ENCODE measurements around the gene GNB2.

The GNB2 gene

DNA sequence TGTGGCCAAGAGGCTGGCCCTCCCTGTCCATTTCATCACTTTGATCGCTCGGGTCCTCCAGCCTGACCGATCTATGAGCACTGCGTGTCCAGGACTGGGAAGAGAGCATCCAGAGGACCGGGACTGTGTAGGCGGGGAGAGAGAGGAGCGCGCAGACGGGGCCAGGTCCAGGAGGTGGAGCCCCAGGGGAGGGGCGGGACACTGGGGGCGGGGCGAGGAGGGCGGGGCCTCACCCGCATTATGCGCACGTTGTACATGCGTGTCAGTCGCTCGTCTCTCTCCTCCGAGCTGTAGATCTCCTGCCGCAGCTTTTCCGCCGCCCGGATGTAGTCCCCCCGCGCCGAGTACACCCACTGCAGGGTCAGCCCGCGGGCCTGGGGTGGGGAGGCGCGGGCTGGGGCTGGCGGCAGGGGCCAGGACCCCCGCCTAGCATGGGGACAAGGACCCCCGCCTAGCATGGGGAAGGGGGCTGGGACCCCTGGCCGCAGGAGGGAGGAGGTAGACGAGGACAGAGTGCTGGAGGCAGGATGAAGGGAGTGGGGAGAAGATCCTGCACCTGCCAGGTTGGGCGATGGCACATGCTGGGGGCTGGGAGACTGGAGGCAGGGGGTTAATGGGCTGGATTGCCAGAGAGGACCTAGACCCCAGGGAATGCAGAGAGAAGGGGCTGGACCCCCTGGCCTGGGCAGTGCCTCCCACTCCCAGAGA is 46.9 kb upstream of the GNB2 start:
- no peaks in the 10 kb centered on the region for H3K27me3 ChIP-seq (ENCODE audit: insufficient read depth, low read length, poor library complexity, severe bottlenecking)
- peaks cover 8% of the 10 kb centered on the region; the same call in 1 of the 2 replicates for H3K79me2 ChIP-seq (ENCODE audit: insufficient read depth, low read length)
- peak overlapping the region; percentile 80 for H3K4me3 ChIP-seq (ENCODE audit: low read length, poor library complexity, severe bottlenecking)
- peak overlapping the region; percentile 77 for H3K9ac ChIP-seq (ENCODE audit: low read depth, low read length, poor library complexity, severe bottlenecking)
- no peaks in the 10 kb centered on the region for H3K9me3 ChIP-seq (ENCODE audit: insufficient read depth, low read depth, low read length)
- H3K36me3 ChIP-seq (ENCODE audit: insufficient read depth, low read length) = no peaks in the 10 kb centered on the region
- no peaks in the 10 kb centered on the region; the same call in 1 of the 2 replicates for H3F3A ChIP-seq (ENCODE audit: low read depth)
- peaks cover 16% of the 10 kb centered on the region for H3K4me1 ChIP-seq (ENCODE audit: insufficient read depth, low read length, poor library complexity, severe bottlenecking)
- peak overlapping the region; percentile 69 for H2AFZ ChIP-seq (ENCODE audit: low read length)
- H3K9me2 ChIP-seq (replicated peaks; ENCODE audit: low read depth, low read length) = no peaks in the 10 kb centered on the region
- H4K20me1 ChIP-seq (ENCODE audit: insufficient read depth, low read length, poor library complexity, severe bottlenecking) = no peaks in the 10 kb centered on the region
- H3K4me2 ChIP-seq (ENCODE audit: low read depth, low read length, poor library complexity, severe bottlenecking) = peak overlapping the region; percentile 94
- no peak for TF ChIP-seq EZH2phosphoT487 (IDR thresholded peaks at IDR 0.05; ENCODE audit: borderline replicate concordance)
- TF ChIP-seq, protein P1, sequence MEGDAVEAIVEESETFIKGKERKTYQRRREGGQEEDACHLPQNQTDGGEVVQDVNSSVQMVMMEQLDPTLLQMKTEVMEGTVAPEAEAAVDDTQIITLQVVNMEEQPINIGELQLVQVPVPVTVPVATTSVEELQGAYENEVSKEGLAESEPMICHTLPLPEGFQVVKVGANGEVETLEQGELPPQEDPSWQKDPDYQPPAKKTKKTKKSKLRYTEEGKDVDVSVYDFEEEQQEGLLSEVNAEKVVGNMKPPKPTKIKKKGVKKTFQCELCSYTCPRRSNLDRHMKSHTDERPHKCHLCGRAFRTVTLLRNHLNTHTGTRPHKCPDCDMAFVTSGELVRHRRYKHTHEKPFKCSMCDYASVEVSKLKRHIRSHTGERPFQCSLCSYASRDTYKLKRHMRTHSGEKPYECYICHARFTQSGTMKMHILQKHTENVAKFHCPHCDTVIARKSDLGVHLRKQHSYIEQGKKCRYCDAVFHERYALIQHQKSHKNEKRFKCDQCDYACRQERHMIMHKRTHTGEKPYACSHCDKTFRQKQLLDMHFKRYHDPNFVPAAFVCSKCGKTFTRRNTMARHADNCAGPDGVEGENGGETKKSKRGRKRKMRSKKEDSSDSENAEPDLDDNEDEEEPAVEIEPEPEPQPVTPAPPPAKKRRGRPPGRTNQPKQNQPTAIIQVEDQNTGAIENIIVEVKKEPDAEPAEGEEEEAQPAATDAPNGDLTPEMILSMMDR (conservative IDR thresholded peaks at IDR 0.05; ENCODE audit: low read length) = no peak

GRCh38 chr7:100627238-100627549 is 46.3 kb upstream of the GNB2 start:
- H3K4me1 ChIP-seq (ENCODE audit: insufficient read depth, low read length, poor library complexity, severe bottlenecking) = peaks cover 19% of the 10 kb centered on the region
- H3K9me3 ChIP-seq (ENCODE audit: insufficient read depth, low read depth, low read length) = no peaks in the 10 kb centered on the region
- H3K9ac ChIP-seq (ENCODE audit: low read depth, low read length, poor library complexity, severe bottlenecking) = peak overlapping the region; percentile 77
- TF ChIP-seq, protein P1 (conservative IDR thresholded peaks at IDR 0.05; ENCODE audit: low read length) = no peak
- no peak for TF ChIP-seq EZH2phosphoT487 (IDR thresholded peaks at IDR 0.05; ENCODE audit: borderline replicate concordance)
- peak overlapping the region; percentile 94 for H3K4me2 ChIP-seq (ENCODE audit: low read depth, low read length, poor library complexity, severe bottlenecking)
- no peaks in the 10 kb centered on the region for H3K9me2 ChIP-seq (replicated peaks; ENCODE audit: low read depth, low read length)
- H3K36me3 ChIP-seq (ENCODE audit: insufficient read depth, low read length) = no peaks in the 10 kb centered on the region
- no peaks in the 10 kb centered on the region for H3K27me3 ChIP-seq (ENCODE audit: insufficient read depth, low read length, poor library complexity, severe bottlenecking)
- H3K4me3 ChIP-seq (ENCODE audit: low read length, poor library complexity, severe bottlenecking) = peak overlapping the region; percentile 80
- peaks cover 8% of the 10 kb centered on the region; the same call in 1 of the 2 replicates for H3K79me2 ChIP-seq (ENCODE audit: insufficient read depth, low read length)
- H3F3A ChIP-seq (ENCODE audit: low read depth) = no peaks in the 10 kb centered on the region; the same call in 1 of the 2 replicates
- no peak overlapping the region for H2AFZ ChIP-seq (ENCODE audit: low read length)
- H4K20me1 ChIP-seq (ENCODE audit: insufficient read depth, low read length, poor library complexity, severe bottlenecking) = no peaks in the 10 kb centered on the region

- H3K4me3 ChIP-seq (ENCODE audit: low read length, poor library complexity, severe bottlenecking) = no peak overlapping the region
Measured at GRCh38 chr7:100629117-100629716, 44.3 kb upstream of the GNB2 start.

More at GRCh38 chr7:100629117-100629716, 44.3 kb upstream of the GNB2 start:
- peaks cover 21% of the 10 kb centered on the region for H3K4me1 ChIP-seq (ENCODE audit: insufficient read depth, low read length, poor library complexity, severe bottlenecking)
- H3K36me3 ChIP-seq (ENCODE audit: insufficient read depth, low read length) = no peaks in the 10 kb centered on the region
- H3K9me2 ChIP-seq (replicated peaks; ENCODE audit: low read depth, low read length) = no peaks in the 10 kb centered on the region
- H3K9me3 ChIP-seq (ENCODE audit: insufficient read depth, low read depth, low read length) = no peaks in the 10 kb centered on the region
- H3K79me2 ChIP-seq (ENCODE audit: insufficient read depth, low read length) = peaks cover 8% of the 10 kb centered on the region; the same call in 1 of the 2 replicates
- no peaks in the 10 kb centered on the region; the same call in 1 of the 2 replicates for H3F3A ChIP-seq (ENCODE audit: low read depth)
- no peaks in the 10 kb centered on the region for H4K20me1 ChIP-seq (ENCODE audit: insufficient read depth, low read length, poor library complexity, severe bottlenecking)
- H3K27me3 ChIP-seq (ENCODE audit: insufficient read depth, low read length, poor library complexity, severe bottlenecking) = no peaks in the 10 kb centered on the region
- no peak overlapping the region for H3K4me2 ChIP-seq (ENCODE audit: low read depth, low read length, poor library complexity, severe bottlenecking)
- H2AFZ ChIP-seq (ENCODE audit: low read length) = no peak overlapping the region
- H3K9ac ChIP-seq (ENCODE audit: low read depth, low read length, poor library complexity, severe bottlenecking) = no peak overlapping the region
- TF ChIP-seq EZH2phosphoT487 (IDR thresholded peaks at IDR 0.05; ENCODE audit: borderline replicate concordance) = no peak
- TF ChIP-seq, protein P1 (conservative IDR thresholded peaks at IDR 0.05; ENCODE audit: low read length) = peak; percentile 65

Data from Loucy (cell line).